NCI-H82 treated with DMSO at 0.1 percent for 48 hours (cell line): ENCODE measurements around the gene KDELR3.

Experiments
- DNase-seq: peaks from one replicate; lab custom pipeline; 2025; ENCODE audit not compliant: unreplicated experiment; lab: John Stamatoyannopoulos, UW

Gene KDELR3

GRCh38 chr22:38481162-38481870, 13.4 kb downstream of the KDELR3 start:
- DNase-seq, result no peak

GRCh38 chr22:38481871-38482332, 14.0 kb downstream of the KDELR3 start:
- DNase-seq, result no peak

GRCh38 chr22:38482662-38483308, 14.9 kb downstream of the KDELR3 start:
- DNase-seq, result no peak

- no peak for DNase-seq
These were observed 16.3 kb downstream of the KDELR3 start for GRCh38 chr22:38484244-38484643.

GRCh38 chr22:38485783-38486182, 17.9 kb downstream of the KDELR3 start:
- no peak for DNase-seq

- no peak for DNase-seq
These were observed 20.1 kb downstream of the KDELR3 start for GRCh38 chr22:38487946-38488345.

GRCh38 chr22:38489142-38489541, 21.2 kb downstream of the KDELR3 start:
- DNase-seq, result no peak

- no peak for DNase-seq
These were observed 21.8 kb downstream of the KDELR3 start for GRCh38 chr22:38489561-38490145.

- DNase-seq, result no peak
These were observed 22.6 kb downstream of the KDELR3 start for GRCh38 chr22:38490475-38490874.

- DNase-seq, result no peak
These were observed 23.0 kb downstream of the KDELR3 start for GRCh38 chr22:38490915-38491314.

GRCh38 chr22:38491707-38492348, 23.9 kb downstream of the KDELR3 start:
- no peak for DNase-seq

GRCh38 chr22:38494498-38494897, 26.6 kb downstream of the KDELR3 start:
- no peak for DNase-seq

GRCh38 chr22:38494939-38495338, 27.0 kb downstream of the KDELR3 start:
- DNase-seq, result no peak

- no peak for DNase-seq
These were observed 30.0 kb downstream of the KDELR3 start for GRCh38 chr22:38497869-38498268.

- DNase-seq, result no peak
These were observed 34.1 kb downstream of the KDELR3 start for GRCh38 chr22:38501797-38502672.

GRCh38 chr22:38503021-38503420, 35.1 kb downstream of the KDELR3 start:
- DNase-seq, result no peak

GRCh38 chr22:38504731-38505540, 37.0 kb downstream of the KDELR3 start:
- peak; percentile 7 for DNase-seq

- DNase-seq, result no peak
These were observed 37.7 kb downstream of the KDELR3 start for GRCh38 chr22:38505541-38506117.

- peak; percentile 88 for DNase-seq
These were observed 38.4 kb downstream of the KDELR3 start, which contains the start of gene DDX17 for GRCh38 chr22:38506118-38506962. DDX17 (minus strand) TSS chr22:38506311.
